Measurements from ENCODE around the gene DEPDC5.

DEPDC5 gene

GRCh38 chr22:31940506-31940905, 186.7 kb downstream of the DEPDC5 start:
- Histone ChIP-seq H3K4me1 (ENCODE audit: control insufficient read depth, insufficient read depth, low read length) (peaks cover 7% of the 10 kb centered on the region), H3K9me3 (ENCODE audit: control insufficient read depth, low read length) (no peaks in the 10 kb centered on the region), H3K36me3 (ENCODE audit: control insufficient read depth, insufficient read depth, low read length) (no peaks in the 10 kb centered on the region), H3K9ac (ENCODE audit: low read length) (no peak overlapping the region), H3K4me3 (ENCODE audit: low read length) (no peak overlapping the region), H3K27me3 (ENCODE audit: control insufficient read depth, insufficient read depth, low read length) (no peaks in the 10 kb centered on the region)

GRCh38 chr22:31942091-31942490, 188.3 kb downstream of the DEPDC5 start:
- Histone ChIP-seq H3K27me3 (ENCODE audit: control insufficient read depth, insufficient read depth, low read length) (no peaks in the 10 kb centered on the region), H3K4me1 (ENCODE audit: control insufficient read depth, insufficient read depth, low read length) (peaks cover 22% of the 10 kb centered on the region), H3K9ac (ENCODE audit: low read length) (no peak overlapping the region), H3K36me3 (ENCODE audit: control insufficient read depth, insufficient read depth, low read length) (no peaks in the 10 kb centered on the region), H3K4me3 (ENCODE audit: low read length) (no peak overlapping the region), H3K9me3 (ENCODE audit: control insufficient read depth, low read length) (no peaks in the 10 kb centered on the region)

- Histone ChIP-seq H3K9me3 (ENCODE audit: control insufficient read depth, low read length) (no peaks in the 10 kb centered on the region), H3K27me3 (ENCODE audit: control insufficient read depth, insufficient read depth, low read length) (no peaks in the 10 kb centered on the region), H3K36me3 (ENCODE audit: control insufficient read depth, insufficient read depth, low read length) (no peaks in the 10 kb centered on the region), H3K4me1 (ENCODE audit: control insufficient read depth, insufficient read depth, low read length) (peaks cover 22% of the 10 kb centered on the region), H3K9ac (ENCODE audit: low read length) (peak overlapping the region; percentile 73), H3K4me3 (ENCODE audit: low read length) (peak overlapping the region; percentile 32)
These were observed 189.6 kb downstream of the DEPDC5 start for GRCh38 chr22:31943206-31943977.

GRCh38 chr22:31943978-31944699, 190.3 kb downstream of the DEPDC5 start, which contains the start of gene YWHAH:
Gene YWHAH (plus strand): TSS chr22:31944535. CDS start chr22:31944734, 199 bp downstream.
- H3K9me3 ChIP-seq (ENCODE audit: control insufficient read depth, low read length), result no peaks in the 10 kb centered on the region
- no peaks in the 10 kb centered on the region for H3K27me3 ChIP-seq (ENCODE audit: control insufficient read depth, insufficient read depth, low read length)
- peaks cover 22% of the 10 kb centered on the region for H3K4me1 ChIP-seq (ENCODE audit: control insufficient read depth, insufficient read depth, low read length)
- H3K9ac ChIP-seq (ENCODE audit: low read length), result peak within 1 kb of the TSS; percentile 92
- peak within 1 kb of the TSS; percentile 85 for H3K4me3 ChIP-seq (ENCODE audit: low read length)
- H3K36me3 ChIP-seq (ENCODE audit: control insufficient read depth, insufficient read depth, low read length), result no peaks in the 10 kb centered on the region

GRCh38 chr22:31944700-31945442, 191.1 kb downstream of the DEPDC5 start:
- H3K4me1 ChIP-seq (ENCODE audit: control insufficient read depth, insufficient read depth, low read length), result peaks cover 22% of the 10 kb centered on the region
- H3K9ac ChIP-seq (ENCODE audit: low read length), result peak overlapping the region; percentile 92
- H3K27me3 ChIP-seq (ENCODE audit: control insufficient read depth, insufficient read depth, low read length), result no peaks in the 10 kb centered on the region
- H3K36me3 ChIP-seq (ENCODE audit: control insufficient read depth, insufficient read depth, low read length), result no peaks in the 10 kb centered on the region
- no peaks in the 10 kb centered on the region for H3K9me3 ChIP-seq (ENCODE audit: control insufficient read depth, low read length)
- H3K4me3 ChIP-seq (ENCODE audit: low read length), result peak overlapping the region; percentile 85

- peaks cover 27% of the 10 kb centered on the region for H3K4me1 ChIP-seq (ENCODE audit: control insufficient read depth, insufficient read depth, low read length)
- peak overlapping the region; percentile 92 for H3K9ac ChIP-seq (ENCODE audit: low read length)
- no peaks in the 10 kb centered on the region for H3K9me3 ChIP-seq (ENCODE audit: control insufficient read depth, low read length)
- peaks cover 3% of the 10 kb centered on the region for H3K36me3 ChIP-seq (ENCODE audit: control insufficient read depth, insufficient read depth, low read length)
- peak overlapping the region; percentile 85 for H3K4me3 ChIP-seq (ENCODE audit: low read length)
- no peaks in the 10 kb centered on the region for H3K27me3 ChIP-seq (ENCODE audit: control insufficient read depth, insufficient read depth, low read length)
These were observed 191.6 kb downstream of the DEPDC5 start for GRCh38 chr22:31945443-31945855.

- no peaks in the 10 kb centered on the region for H3K9me3 ChIP-seq (ENCODE audit: control insufficient read depth, low read length)
- H3K4me3 ChIP-seq (ENCODE audit: low read length), result peak overlapping the region; percentile 85
- peaks cover 34% of the 10 kb centered on the region for H3K4me1 ChIP-seq (ENCODE audit: control insufficient read depth, insufficient read depth, low read length)
- peaks cover 6% of the 10 kb centered on the region for H3K36me3 ChIP-seq (ENCODE audit: control insufficient read depth, insufficient read depth, low read length)
- peak overlapping the region; percentile 92 for H3K9ac ChIP-seq (ENCODE audit: low read length)
- H3K27me3 ChIP-seq (ENCODE audit: control insufficient read depth, insufficient read depth, low read length), result no peaks in the 10 kb centered on the region
These were observed 192.3 kb downstream of the DEPDC5 start for GRCh38 chr22:31945971-31946680.

GRCh38 chr22:31947296-31947695, 193.5 kb downstream of the DEPDC5 start:
- no peaks in the 10 kb centered on the region for H3K9me3 ChIP-seq (ENCODE audit: control insufficient read depth, low read length)
- no peak overlapping the region for H3K4me3 ChIP-seq (ENCODE audit: low read length)
- peaks cover 46% of the 10 kb centered on the region for H3K4me1 ChIP-seq (ENCODE audit: control insufficient read depth, insufficient read depth, low read length)
- no peaks in the 10 kb centered on the region for H3K27me3 ChIP-seq (ENCODE audit: control insufficient read depth, insufficient read depth, low read length)
- H3K36me3 ChIP-seq (ENCODE audit: control insufficient read depth, insufficient read depth, low read length), result peaks cover 6% of the 10 kb centered on the region
- H3K9ac ChIP-seq (ENCODE audit: low read length), result peak overlapping the region; percentile 11

GRCh38 chr22:31948002-31948401, 194.2 kb downstream of the DEPDC5 start:
- Histone ChIP-seq H3K9me3 (ENCODE audit: control insufficient read depth, low read length) (no peaks in the 10 kb centered on the region), H3K4me3 (ENCODE audit: low read length) (no peak overlapping the region), H3K9ac (ENCODE audit: low read length) (no peak overlapping the region), H3K4me1 (ENCODE audit: control insufficient read depth, insufficient read depth, low read length) (peaks cover 52% of the 10 kb centered on the region), H3K36me3 (ENCODE audit: control insufficient read depth, insufficient read depth, low read length) (peaks cover 6% of the 10 kb centered on the region), H3K27me3 (ENCODE audit: control insufficient read depth, insufficient read depth, low read length) (no peaks in the 10 kb centered on the region)

- Histone ChIP-seq H3K36me3 (ENCODE audit: control insufficient read depth, insufficient read depth, low read length) (peaks cover 6% of the 10 kb centered on the region), H3K27me3 (ENCODE audit: control insufficient read depth, insufficient read depth, low read length) (no peaks in the 10 kb centered on the region), H3K4me1 (ENCODE audit: control insufficient read depth, insufficient read depth, low read length) (peaks cover 66% of the 10 kb centered on the region), H3K9ac (ENCODE audit: low read length) (no peak overlapping the region), H3K9me3 (ENCODE audit: control insufficient read depth, low read length) (no peaks in the 10 kb centered on the region), H3K4me3 (ENCODE audit: low read length) (no peak overlapping the region)
These were observed 196.4 kb downstream of the DEPDC5 start for GRCh38 chr22:31950226-31950625.

- H3K36me3 ChIP-seq (ENCODE audit: control insufficient read depth, insufficient read depth, low read length), result peaks cover 8% of the 10 kb centered on the region
- H3K9me3 ChIP-seq (ENCODE audit: control insufficient read depth, low read length), result no peaks in the 10 kb centered on the region
- peak overlapping the region; percentile 3 for H3K4me3 ChIP-seq (ENCODE audit: low read length)
- H3K9ac ChIP-seq (ENCODE audit: low read length), result peak overlapping the region; percentile 31
- peaks cover 56% of the 10 kb centered on the region for H3K4me1 ChIP-seq (ENCODE audit: control insufficient read depth, insufficient read depth, low read length)
- H3K27me3 ChIP-seq (ENCODE audit: control insufficient read depth, insufficient read depth, low read length), result no peaks in the 10 kb centered on the region
These were observed 197.6 kb downstream of the DEPDC5 start for GRCh38 chr22:31951194-31952093.
